ENCODE data around the gene LATS2.

DNA sequence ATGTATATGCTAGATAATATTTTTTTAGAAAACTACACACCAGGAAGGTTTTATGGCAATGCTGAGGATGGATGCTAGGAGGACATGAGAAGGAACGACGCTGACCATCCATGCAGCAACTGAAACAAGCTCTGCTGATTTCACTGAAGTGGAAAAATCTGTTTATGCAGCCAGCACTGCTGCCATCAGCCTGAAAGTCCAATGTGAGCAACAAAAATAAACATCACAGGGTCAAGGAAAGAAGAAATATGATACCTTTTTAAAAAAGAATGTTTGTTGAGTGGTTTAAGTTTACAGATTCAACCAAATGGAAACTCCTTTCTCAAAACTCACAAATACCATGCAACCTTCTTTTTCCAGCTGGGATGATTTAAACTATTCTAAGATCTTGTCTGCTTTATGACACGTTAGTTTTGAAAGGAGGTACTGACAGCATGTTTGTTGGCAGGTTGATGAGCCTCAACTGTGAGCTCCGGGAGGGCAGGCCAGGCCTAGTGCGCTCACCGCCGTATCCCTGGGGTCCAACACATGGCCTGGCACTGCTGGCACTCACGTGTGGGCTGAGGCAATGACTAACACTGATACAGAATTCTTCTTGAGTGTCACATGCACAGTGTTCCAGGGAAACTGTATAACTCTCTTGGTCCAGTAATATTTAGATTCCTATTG is 46.8 kb downstream of the LATS2 start:
- TF ChIP-seq KDM1A (IDR thresholded peaks at IDR 0.05; ENCODE audit: borderline replicate concordance, low read length) (no peak), POLR2A (IDR thresholded peaks at IDR 0.05; ENCODE audit: control extremely low read depth in 1 of 2, low read depth in 2 of 2, low read length in 2 of 2) (no peak), EZH2 (IDR thresholded peaks at IDR 0.05; ENCODE audit: low read depth, low read length, severe bottlenecking) (no peak), CTCF (IDR thresholded peaks at IDR 0.05; ENCODE audit: control extremely low read depth in 1 of 3, insufficient read depth in 1 of 3, low read depth in 1 of 3, low read length in 3 of 3) (no peak), KDM5A (IDR thresholded peaks at IDR 0.05; ENCODE audit: low read length) (no peak), SP1 (IDR thresholded peaks at IDR 0.05; ENCODE audit: low read depth, low read length) (no peak), CBX5 (IDR thresholded peaks at IDR 0.05; ENCODE audit: low read depth, low read length) (no peak), RAD21 (IDR thresholded peaks at IDR 0.05 in 1 of 2, conservative IDR thresholded peaks at IDR 0.05 in 1 of 2; ENCODE audit: low read depth in 2 of 2, low read length in 2 of 2) (no peak), EGR1 (IDR thresholded peaks at IDR 0.05; ENCODE audit: borderline replicate concordance, low read depth, low read length) (no peak), GTF2F1 (IDR thresholded peaks at IDR 0.05; ENCODE audit: borderline replicate concordance, low read depth, low read length) (no peak), CEBPB (IDR thresholded peaks at IDR 0.05; ENCODE audit: low read depth, low read length) (no peak)
- TF ChIP-seq, protein P1, sequence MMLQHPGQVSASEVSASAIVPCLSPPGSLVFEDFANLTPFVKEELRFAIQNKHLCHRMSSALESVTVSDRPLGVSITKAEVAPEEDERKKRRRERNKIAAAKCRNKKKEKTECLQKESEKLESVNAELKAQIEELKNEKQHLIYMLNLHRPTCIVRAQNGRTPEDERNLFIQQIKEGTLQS (IDR thresholded peaks at IDR 0.05; ENCODE audit: insufficient read depth, low read depth, low read length) = no peak
